Testis (tissue), 2 donors: Measurements from ENCODE around the gene CCDC40.

ENCODE experiments used
- CTCF ChIP-seq, 3 experiments: fragments of 450-650 bp in 2 of 3; fragments of 200-600 bp in 1 of 3; sonication (generic) in 1 of 3; IDR thresholded peaks; one replicate each; pipeline ENCODE4 v1.5.1; 2016 to 2019; ENCODE audit warnings: antibody characterized with exemption in 3 of 3, mild to moderate bottlenecking in 2 of 3, moderate library complexity in 1 of 3
- POLR2A ChIP-seq: fragments of 450-650 bp; IDR thresholded peaks from one replicate; pipeline ENCODE4 v1.6.1; 2017; ENCODE audit warnings: antibody characterized with exemption, mild to moderate bottlenecking, moderate library complexity

GRCh38 chr17:80091376-80091775 is 54.9 kb downstream of the CCDC40 start:
- no peak for TF ChIP-seq CTCF (IDR thresholded peaks at IDR 0.05)
- TF ChIP-seq POLR2A: no peak
